Fibroblast of peridontal ligament (primary cell): ENCODE measurements around the gene FRMD6.
A peak's percentile ranks its signal among the peaks of the same experiment; 100 is the strongest.

ENCODE experiments used
- DNase-seq: peaks from one replicate; pipeline ENCODE4 v3.0.0-alpha.2; 2010; ENCODE audit errors: extremely low read depth

FRMD6 gene

GRCh38 chr14:51776102-51776894, 124.6 kb downstream of the FRMD6 start:
- peak; percentile 77 for DNase-seq

- peak; percentile 76 for DNase-seq
Measured at GRCh38 chr14:51780006-51780692, 128.4 kb downstream of the FRMD6 start.
